Measurements from ENCODE around the gene SUCLA2. TPM values are rescaled to one million over a fixed set of nuclear protein-coding genes. Genes with fewer than 3 reads are reported as not detected.

Gene SUCLA2
- total RNA-seq, 2 donors from 2014 or later, result 16.1 to 19.8 TPM

GRCh38 chr13:47990427-47990826 lies 10.6 kb downstream of the SUCLA2 start:
- no peak for ATAC-seq
- no peak overlapping the region for H3K27ac ChIP-seq
- intact Hi-C loops (cut with DNase I), result no loop called here
- DNase-seq, result no peak
- WGBS, 2 donors, result 100% methylated on average over 1 of the region's 1 CpG
- peaks cover 0 to 3% of the 10 kb centered on the region in 2 donors for H3K36me3 ChIP-seq (replicated peaks in 1 of 2; ENCODE audit: insufficient read depth in 1 of 2, low read depth in 2 of 2)
- H3K4me3 ChIP-seq, result no peak overlapping the region
- no peaks in the 10 kb centered on the region for H3K27me3 ChIP-seq
- no peaks in the 10 kb centered on the region for H3K9me3 ChIP-seq
- no peaks in the 10 kb centered on the region for H3K4me1 ChIP-seq
- TF ChIP-seq POLR2A (IDR thresholded peaks at IDR 0.05), result no peak

GRCh38 chr13:47983070-47983469 lies 18.0 kb downstream of the SUCLA2 start:
- H3K36me3 ChIP-seq (replicated peaks in 1 of 2; ENCODE audit: insufficient read depth in 1 of 2, low read depth in 2 of 2), result peaks cover 0 to 6% of the 10 kb centered on the region in 2 donors
- H3K4me1 ChIP-seq, result no peaks in the 10 kb centered on the region
- no peaks in the 10 kb centered on the region for H3K9me3 ChIP-seq
- WGBS, 2 donors, result 92% methylated on average over 2 of the region's 2 CpGs
- H3K4me3 ChIP-seq, result no peak overlapping the region
- no peak for TF ChIP-seq POLR2A (IDR thresholded peaks at IDR 0.05)
- TF ChIP-seq CTCF (IDR thresholded peaks at IDR 0.05), result no peak
- DNase-seq, result no peak
- H3K27ac ChIP-seq, result no peak overlapping the region
- no peak for ATAC-seq
- no peaks in the 10 kb centered on the region for H3K27me3 ChIP-seq
- intact Hi-C loops (cut with DNase I), result no loop called here

- no peak for DNase-seq
- intact Hi-C loops (cut with DNase I), result no loop called here
- 93 to 100% methylated on average over 1 of the region's 1 CpG for WGBS, 2 donors
- TF ChIP-seq CTCF (IDR thresholded peaks at IDR 0.05) (no peak), POLR2A (IDR thresholded peaks at IDR 0.05) (no peak)
- ATAC-seq, result no peak
- no peak overlapping the region for H3K4me3 ChIP-seq
- peaks cover 0 to 4% of the 10 kb centered on the region in 2 donors for H3K36me3 ChIP-seq (replicated peaks in 1 of 2; ENCODE audit: insufficient read depth in 1 of 2, low read depth in 2 of 2)
- H3K27me3 ChIP-seq, result no peaks in the 10 kb centered on the region
- H3K9me3 ChIP-seq, result peaks cover 0 to 4% (median 0%) of the 10 kb centered on the region in 3 donors
- no peaks in the 10 kb centered on the region for H3K4me1 ChIP-seq
- H3K27ac ChIP-seq, result no peak overlapping the region
These were observed 24.7 kb downstream of the SUCLA2 start for GRCh38 chr13:47976325-47976724.

GRCh38 chr13:47964863-47965262 lies 36.2 kb downstream of the SUCLA2 start:
- intact Hi-C loops (cut with DNase I), result no loop called here
- Histone ChIP-seq H3K27me3 (no peaks in the 10 kb centered on the region), H3K9me3 (no peaks in the 10 kb centered on the region), H3K4me1 (no peaks in the 10 kb centered on the region), H3K36me3 (replicated peaks in 1 of 2; ENCODE audit: insufficient read depth in 1 of 2, low read depth in 2 of 2) (peaks cover 0 to 6% of the 10 kb centered on the region in 2 donors), H3K27ac (no peak overlapping the region), H3K4me3 (no peak overlapping the region)
- WGBS, 2 donors, result 93 to 97% methylated on average over 3 of the region's 3 CpGs
- ATAC-seq (no peak), DNase-seq (no peak)
- no peak for TF ChIP-seq CTCF (IDR thresholded peaks at IDR 0.05)
- no peak for TF ChIP-seq POLR2A (IDR thresholded peaks at IDR 0.05)

GRCh38 chr13:47962237-47962636 lies 38.8 kb downstream of the SUCLA2 start:
- TF ChIP-seq CTCF (IDR thresholded peaks at IDR 0.05) (no peak), POLR2A (IDR thresholded peaks at IDR 0.05) (no peak)
- Histone ChIP-seq H3K36me3 (replicated peaks in 1 of 2; ENCODE audit: insufficient read depth in 1 of 2, low read depth in 2 of 2) (peaks cover 0 to 6% of the 10 kb centered on the region in 2 donors), H3K27ac (no peak overlapping the region), H3K4me1 (no peaks in the 10 kb centered on the region), H3K9me3 (peaks cover 0 to 2% (median 0%) of the 10 kb centered on the region in 3 donors), H3K27me3 (no peaks in the 10 kb centered on the region), H3K4me3 (no peak overlapping the region)
- 95 to 100% methylated on average over 1 of the region's 1 CpG for WGBS, 2 donors
- DNase-seq (no peak), ATAC-seq (no peak)
- intact Hi-C loops (cut with DNase I), result no loop called here

Data from body of pancreas (tissue), 4 donors.